ENCODE results near the gene ALG9.

ALG9 gene

DNA sequence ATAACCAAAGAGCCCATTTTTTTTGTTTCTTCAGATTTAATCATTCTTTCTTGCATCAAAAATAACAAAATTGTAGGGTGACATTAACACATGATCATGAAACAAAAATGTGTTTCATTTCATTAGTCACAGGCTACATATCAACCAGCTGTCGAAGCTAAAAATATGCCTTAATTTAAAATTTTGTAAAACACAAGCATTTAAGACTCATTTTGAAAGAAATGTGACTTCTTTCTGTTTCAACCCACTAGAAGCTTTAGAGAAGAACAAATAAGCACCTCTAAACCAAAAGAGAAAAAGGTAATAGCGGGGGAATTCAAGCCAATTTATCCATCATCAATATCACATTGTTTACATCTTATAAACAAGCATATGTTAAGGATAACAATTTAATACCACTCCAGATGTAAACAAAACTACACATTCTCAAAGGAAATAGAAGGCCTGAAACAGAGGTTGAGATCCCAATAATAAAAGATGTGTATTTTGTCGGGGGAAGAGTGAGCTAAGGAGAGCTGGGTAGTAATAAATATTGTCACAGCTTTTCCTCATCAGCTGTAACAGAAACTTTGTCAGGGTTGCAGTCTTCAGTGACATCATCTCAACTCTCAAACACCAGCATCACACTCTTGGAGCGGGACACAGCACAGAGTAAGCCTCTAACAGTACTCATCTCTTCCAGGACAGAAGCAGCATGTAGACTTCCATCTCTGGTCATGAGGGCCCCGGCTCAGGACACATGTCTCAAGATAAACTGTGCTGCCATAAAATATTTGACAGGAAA, 42.0 kb downstream of the ALG9 start:
- TF ChIP-seq, protein P1, sequence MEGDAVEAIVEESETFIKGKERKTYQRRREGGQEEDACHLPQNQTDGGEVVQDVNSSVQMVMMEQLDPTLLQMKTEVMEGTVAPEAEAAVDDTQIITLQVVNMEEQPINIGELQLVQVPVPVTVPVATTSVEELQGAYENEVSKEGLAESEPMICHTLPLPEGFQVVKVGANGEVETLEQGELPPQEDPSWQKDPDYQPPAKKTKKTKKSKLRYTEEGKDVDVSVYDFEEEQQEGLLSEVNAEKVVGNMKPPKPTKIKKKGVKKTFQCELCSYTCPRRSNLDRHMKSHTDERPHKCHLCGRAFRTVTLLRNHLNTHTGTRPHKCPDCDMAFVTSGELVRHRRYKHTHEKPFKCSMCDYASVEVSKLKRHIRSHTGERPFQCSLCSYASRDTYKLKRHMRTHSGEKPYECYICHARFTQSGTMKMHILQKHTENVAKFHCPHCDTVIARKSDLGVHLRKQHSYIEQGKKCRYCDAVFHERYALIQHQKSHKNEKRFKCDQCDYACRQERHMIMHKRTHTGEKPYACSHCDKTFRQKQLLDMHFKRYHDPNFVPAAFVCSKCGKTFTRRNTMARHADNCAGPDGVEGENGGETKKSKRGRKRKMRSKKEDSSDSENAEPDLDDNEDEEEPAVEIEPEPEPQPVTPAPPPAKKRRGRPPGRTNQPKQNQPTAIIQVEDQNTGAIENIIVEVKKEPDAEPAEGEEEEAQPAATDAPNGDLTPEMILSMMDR (IDR thresholded peaks at IDR 0.05; ENCODE audit: low read depth, low read length) = no peak
- H3K4me3 ChIP-seq (ENCODE audit: low read depth, low read length) = no peak overlapping the region
- DNase-seq (ENCODE audit: low read depth, low spot score) = no peak
- in situ Hi-C loops (cut with HindIII; ENCODE audit: low sequenced_read_pairs) = no loop called here

DNA sequence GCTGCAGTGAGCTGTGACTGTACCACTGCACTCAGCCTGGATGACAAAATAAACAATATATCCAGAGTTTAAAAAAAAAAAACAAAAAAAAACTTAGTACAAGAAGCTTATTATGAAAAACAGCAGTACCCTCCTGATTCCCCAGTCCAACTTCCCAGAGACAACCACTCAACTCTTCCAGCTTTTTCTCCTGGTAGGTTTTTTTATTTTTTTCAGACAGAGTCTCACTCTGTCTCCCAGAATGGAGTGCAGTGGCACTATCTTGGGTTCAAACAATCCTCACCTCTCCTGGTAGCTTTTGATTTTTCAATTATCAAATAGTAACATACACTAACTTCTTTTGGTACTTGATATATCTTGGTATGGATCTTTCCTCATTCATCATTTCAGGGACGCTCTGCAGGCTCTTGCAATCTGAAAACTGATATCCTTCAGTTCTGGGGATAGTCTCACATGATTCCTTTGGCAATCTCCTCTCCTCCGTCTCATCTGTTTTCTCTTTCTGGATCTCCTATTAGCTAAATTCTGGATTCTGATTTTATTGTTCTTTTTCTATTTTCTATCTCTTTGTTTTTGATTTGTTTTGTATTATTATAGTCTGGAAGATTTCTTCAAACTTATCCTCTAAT, 44.9 kb downstream of the ALG9 start:
- H3K4me3 ChIP-seq (ENCODE audit: low read depth, low read length) = no peak overlapping the region
- TF ChIP-seq, protein P1 (IDR thresholded peaks at IDR 0.05; ENCODE audit: low read depth, low read length) = no peak
- DNase-seq (ENCODE audit: low read depth, low spot score) = no peak
- in situ Hi-C loops (cut with HindIII; ENCODE audit: low sequenced_read_pairs) = no loop called here

DNA sequence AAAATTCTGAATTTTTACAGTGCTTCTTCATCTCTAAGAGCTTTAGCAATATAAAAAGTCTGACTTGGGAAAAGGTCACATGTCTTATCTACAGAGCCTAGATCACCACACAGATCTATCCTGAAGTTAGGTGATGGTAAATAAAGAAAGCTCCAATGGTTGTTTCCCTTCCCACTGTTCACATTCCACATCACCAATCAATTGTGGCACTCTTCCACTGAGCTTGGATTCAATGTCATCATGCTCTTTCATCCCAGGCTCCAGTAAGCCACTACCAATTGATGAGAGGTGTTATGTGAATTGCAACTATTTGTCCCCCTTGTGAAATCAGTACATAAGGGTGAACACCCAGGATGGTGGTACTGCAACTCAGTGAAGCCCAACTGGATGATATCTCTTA, 47.8 kb downstream of the ALG9 start:
- in situ Hi-C loops (cut with HindIII; ENCODE audit: low sequenced_read_pairs) = no loop called here
- TF ChIP-seq, protein P1 (IDR thresholded peaks at IDR 0.05; ENCODE audit: low read depth, low read length) = no peak
- H3K4me3 ChIP-seq (ENCODE audit: low read depth, low read length) = no peak overlapping the region
- no peak for DNase-seq (ENCODE audit: low read depth, low spot score)

DNA sequence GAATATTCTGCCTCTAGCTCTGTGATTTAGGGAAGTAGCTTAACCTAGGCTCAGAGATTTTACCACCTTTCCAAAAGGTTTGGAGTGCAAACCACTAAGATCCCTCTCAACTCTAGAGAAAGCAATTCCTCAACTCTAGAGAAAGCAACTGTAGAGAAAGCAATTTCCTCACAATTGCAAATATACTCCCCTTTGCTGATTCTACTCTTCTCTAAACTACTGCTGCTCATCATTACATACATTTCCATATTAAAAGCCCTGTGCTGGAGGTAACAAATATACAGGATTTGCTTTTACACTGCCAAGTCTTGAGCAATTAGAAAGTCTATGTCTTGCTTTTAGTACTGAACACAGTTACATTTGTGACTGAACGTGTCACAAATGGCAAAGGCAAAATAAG, 48.2 kb downstream of the ALG9 start:
- DNase-seq (ENCODE audit: low read depth, low spot score) = no peak
- TF ChIP-seq, protein P1 (IDR thresholded peaks at IDR 0.05; ENCODE audit: low read depth, low read length) = no peak
- no peak overlapping the region for H3K4me3 ChIP-seq (ENCODE audit: low read depth, low read length)
- in situ Hi-C loops (cut with HindIII; ENCODE audit: low sequenced_read_pairs) = no loop called here

DNA sequence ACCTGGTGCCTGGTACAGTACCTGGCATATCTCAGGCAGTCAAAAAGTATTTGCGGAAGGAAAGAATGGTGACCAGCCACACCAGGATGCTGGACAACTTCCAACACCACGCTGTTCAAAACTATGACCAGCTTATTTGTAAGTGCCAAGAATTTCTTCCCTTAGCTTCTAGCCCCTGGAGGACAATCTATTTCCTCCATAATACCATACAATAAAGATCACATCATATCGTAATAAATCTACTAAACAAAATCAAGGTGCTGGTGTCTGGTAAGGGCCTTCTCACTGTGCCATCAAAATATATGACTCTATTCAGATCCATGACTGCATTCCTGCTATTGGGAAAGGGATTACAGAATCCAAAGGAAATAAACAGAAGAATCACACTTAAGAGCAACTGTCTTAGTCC, 51.5 kb downstream of the ALG9 start:
- in situ Hi-C loops (cut with HindIII; ENCODE audit: low sequenced_read_pairs) = no loop called here
- no peak for DNase-seq (ENCODE audit: low read depth, low spot score)
- TF ChIP-seq, protein P1 (IDR thresholded peaks at IDR 0.05; ENCODE audit: low read depth, low read length) = no peak
- H3K4me3 ChIP-seq (ENCODE audit: low read depth, low read length) = no peak overlapping the region

DNA sequence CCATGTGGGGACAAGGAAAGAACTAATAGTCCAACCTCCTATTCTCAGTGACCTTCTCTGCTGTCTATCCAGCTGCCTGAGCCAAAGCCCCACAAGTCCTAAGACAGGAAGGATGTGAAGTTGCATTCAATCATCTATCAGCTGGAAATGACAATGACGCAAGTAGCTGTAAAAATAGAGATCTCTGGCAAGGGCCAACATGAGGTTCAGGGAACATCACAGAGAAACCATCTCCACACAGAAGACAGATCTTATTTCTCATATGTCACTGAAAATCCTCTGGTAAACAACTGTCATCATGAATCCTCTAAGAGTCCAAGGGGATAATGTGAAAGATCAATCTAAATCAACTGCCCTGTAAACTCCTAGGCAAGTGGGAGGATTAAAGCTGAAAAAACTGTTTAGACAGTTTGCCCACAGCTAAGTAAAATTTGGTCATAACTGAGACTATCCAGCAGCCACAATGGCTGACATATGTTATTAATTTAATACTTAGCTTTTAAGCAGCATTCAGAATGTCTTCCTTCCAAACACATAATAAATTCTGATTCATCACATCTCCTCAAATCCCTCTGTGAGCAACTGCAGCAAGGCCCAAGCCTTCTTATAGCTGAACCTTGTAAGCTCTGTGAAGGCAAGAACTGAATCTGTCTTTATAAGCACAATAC, 52.1 kb downstream of the ALG9 start:
- DNase-seq (ENCODE audit: low read depth, low spot score) = peak; percentile 72
- TF ChIP-seq, protein P1 (IDR thresholded peaks at IDR 0.05; ENCODE audit: low read depth, low read length) = no peak
- H3K4me3 ChIP-seq (ENCODE audit: low read depth, low read length) = no peak overlapping the region
- in situ Hi-C loops (cut with HindIII; ENCODE audit: low sequenced_read_pairs) = no loop called here
